GOT3 (cell line): Measurements from ENCODE around the gene PARVB.

ENCODE experiments used
- DNase-seq: peaks from one replicate; lab custom pipeline; 2025; ENCODE audit warnings: mixed read lengths; lab: John Stamatoyannopoulos, UW

Gene PARVB

DNA sequence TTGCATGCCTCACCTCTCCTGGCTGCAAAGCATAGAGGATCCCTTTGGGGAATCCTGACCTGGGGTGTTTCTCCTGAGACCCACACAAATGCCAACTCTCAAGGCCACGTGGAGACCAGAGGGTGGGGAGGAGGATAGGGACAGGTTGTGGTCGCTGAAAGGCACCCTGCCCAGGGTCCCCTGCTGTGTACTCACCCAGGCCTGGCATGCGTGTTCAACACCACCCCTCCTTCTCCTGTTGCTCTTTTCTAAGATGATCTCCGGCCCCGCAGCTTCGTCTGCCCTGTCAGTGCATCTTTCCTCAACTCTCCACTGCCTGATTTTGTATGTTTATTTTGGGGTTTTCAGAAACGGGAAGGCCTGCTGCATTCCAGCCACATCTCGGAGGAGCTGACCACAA lies 112.0 kb downstream of the PARVB start:
- DNase-seq, result no peak

DNA sequence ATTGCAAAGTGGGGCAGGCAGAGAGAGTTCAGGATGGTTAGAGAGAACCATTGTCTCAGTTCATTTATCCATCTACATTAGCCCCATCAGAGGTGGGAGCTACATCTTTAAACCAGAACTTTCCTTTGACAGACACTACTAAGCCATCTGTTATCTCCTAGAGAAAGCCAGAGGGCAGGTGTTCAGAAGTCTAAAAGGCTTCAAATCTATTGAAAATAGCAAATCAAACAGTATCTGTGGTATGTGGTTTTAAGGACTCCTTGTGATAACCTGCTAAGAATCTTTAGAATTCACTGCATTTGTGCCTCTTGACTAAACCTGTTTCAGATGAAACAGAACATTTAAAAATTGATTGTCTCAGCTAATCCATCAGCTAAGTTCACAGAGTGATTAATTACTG lies 112.7 kb downstream of the PARVB start:
- DNase-seq, result no peak

DNA sequence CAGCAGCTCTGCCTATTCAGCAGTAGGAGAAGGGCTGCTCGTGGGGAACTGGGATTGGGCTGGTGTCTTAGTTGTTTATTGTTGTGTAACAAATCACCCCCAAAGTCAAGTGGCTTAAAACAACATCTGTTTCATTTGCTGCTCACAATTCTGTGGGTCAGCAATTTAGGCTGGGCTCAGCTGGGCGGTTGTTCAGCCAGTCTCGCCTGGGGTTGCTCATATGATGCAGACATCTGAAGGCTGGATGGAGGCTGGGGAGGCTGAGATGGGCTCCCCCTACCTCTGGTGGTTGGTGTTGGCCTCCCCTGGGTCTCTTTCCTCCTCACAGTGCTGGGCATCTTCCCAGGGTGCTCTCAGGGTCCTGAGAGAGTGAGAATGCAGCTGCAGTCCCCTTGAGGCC lies 113.3 kb downstream of the PARVB start:
- DNase-seq, result no peak

DNA sequence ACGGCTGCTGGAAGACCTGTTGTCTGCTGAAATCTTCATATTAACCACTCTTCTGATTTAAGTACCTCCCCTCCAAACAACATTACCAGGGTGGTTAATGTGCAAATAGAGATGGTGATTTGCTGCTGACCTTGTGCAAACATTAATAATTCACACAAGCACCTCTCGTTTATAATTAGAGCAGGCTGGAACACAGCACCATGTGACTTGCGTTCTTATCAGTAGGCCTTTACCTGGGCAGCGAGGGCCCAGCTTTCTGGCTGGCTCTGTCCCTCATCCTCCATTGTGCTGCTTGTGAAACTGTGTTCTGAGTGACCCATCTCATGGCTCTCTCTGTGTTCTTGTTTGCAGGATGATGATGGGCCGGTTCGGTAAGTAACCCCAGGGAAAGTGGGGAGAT lies 115.7 kb downstream of the PARVB start:
- no peak for DNase-seq

DNA sequence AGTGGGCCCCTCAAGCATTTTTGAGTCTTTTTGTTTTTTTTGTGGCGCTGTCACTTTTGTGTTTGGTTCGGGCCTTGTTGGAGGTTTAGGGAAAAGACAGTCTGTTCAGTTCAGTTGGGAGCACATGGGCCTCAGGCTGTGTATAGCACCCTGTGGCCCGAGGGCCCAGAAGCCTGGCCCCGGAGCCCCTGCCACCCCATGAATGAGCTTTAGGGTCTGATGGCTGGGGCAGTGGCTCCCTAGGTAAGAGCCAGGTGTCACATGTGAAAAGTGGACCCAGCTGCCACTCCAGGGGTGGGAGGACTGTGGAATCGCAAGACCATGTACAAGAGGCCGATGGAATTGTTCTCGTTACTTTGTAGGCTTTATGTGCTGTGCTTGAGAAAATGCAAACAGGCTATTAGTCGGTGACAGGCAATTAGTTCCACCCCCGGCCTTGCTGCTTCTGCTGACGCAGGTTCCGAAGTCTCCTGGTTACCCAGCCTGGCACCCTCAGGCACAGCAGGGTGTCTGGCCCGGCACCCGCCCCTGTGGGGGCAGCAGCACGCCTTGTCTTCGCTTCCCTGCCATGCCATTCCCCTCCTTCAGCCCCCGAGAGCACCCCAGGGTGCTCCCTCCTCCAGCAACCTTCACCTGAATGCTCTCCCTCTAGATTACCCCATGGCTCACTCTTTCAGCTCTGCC lies 118.5 kb downstream of the PARVB start:
- no peak for DNase-seq

DNA sequence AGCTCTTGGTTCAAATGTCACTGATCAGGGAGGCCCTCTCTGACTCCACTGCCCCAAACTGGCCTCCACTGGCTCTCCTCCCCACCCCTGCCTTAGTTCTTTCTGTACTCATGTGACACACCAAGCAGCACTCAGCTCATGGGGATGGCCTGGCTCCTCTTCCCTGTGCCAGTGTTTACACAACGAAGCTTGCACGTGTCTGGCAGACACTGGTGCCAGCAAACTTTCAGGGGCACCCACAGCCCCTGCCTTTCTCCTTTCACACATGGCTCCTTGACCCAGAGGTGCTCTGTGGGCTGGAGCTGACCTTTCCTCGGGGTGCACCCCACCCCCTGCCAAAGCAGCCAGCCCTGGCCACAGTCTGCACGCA lies 119.0 kb downstream of the PARVB start:
- no peak for DNase-seq

DNA sequence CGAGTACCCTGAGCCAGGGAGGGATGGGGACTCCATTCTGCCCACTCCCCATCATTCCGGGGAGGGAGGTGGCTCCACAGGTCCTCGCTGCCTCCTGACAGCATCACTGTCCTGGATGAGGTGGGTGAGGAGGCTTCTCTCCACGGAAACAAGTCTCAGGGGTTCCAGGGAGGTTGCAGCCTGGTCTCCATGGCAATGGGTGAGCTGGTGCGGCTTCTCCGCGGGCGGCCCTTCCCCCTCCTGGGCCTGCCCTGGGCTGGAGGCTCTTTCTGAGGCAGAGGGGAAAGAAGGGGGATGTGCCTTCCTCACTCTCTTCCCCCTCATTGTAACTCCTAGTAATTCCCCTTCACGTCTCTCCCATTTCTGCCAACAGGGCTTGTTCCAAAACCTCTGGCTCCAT lies 119.5 kb downstream of the PARVB start:
- DNase-seq, result no peak

DNA sequence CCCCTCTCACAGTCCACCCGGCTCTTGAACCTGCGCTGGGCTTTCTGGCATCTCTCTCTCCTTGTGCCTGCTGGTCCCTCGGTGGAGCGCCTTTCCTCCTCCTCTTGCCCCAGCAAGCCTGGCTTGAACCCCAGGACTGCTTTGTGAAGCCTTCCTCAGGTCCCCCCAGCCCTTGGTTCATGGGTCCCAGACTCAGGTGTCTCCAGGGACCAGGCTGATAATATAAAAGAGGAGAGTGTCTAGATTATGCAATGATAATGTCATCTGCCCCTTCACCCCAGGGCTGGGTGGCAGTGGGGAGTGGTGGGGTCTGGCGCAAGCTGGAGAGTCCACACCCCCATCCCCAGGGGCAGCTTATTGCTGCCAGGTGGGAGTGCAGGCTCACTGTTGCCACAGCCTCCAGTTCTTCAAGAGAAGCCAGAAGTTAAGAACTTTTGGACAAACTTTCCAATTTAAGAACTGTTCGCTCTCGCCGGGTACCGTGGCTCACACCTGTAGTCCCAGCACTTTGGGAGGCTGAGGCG lies 120.0 kb downstream of the PARVB start:
- no peak for DNase-seq

DNA sequence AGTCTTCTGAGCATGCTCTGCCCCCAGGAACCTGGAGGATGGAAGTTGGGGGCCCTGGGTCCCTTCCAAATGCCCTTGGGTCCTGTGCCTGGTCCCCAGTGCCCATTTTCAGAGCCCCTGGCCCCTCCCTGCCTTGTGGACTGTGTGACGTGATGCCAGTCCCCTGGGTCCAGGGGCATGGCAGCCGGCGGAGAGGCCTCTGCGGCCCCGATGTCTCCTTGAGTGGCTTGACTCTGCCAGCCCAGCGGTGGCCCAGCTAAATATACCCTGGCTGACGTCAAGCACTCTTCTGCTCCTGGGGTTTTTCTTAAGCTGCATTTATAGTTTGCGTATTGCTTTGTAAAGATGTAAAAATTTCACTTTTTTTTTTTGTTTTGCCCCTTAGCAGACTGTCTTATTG lies 121.4 kb downstream of the PARVB start:
- no peak for DNase-seq

DNA sequence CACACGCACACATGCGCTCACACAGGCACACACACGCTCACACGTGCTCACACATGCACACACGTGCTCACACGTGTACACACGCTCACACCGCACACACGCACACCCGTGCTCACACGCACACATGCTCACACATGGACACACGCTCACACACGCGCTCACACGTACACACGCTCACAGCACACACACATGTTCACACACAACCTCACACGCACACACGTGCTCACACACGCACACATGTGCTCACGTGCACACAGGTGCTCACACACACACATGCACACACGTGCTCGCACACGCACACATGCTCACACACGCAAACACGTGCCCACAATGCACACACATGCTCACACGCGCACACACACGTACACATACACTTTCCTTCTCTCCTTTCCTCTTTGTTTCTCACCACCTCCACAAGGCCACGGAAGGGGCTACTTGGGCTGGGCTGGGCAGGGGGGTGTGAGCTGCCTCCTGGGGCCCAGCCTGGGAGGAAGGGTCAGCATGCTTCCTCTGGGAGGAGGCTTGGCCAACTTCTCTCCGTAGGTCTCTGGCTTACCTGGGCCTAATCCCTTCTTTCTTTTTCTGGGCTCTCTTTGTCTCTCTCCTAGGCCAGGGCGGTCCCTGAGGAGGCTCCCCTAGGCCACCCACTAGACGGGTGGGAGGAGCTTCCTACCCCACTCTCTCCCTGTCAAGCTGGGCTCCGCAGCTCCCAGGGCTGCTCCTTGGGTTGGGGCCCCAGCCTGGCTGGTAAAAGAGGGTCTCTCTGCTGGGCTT lies 122.2 kb downstream of the PARVB start:
- DNase-seq, result no peak

DNA sequence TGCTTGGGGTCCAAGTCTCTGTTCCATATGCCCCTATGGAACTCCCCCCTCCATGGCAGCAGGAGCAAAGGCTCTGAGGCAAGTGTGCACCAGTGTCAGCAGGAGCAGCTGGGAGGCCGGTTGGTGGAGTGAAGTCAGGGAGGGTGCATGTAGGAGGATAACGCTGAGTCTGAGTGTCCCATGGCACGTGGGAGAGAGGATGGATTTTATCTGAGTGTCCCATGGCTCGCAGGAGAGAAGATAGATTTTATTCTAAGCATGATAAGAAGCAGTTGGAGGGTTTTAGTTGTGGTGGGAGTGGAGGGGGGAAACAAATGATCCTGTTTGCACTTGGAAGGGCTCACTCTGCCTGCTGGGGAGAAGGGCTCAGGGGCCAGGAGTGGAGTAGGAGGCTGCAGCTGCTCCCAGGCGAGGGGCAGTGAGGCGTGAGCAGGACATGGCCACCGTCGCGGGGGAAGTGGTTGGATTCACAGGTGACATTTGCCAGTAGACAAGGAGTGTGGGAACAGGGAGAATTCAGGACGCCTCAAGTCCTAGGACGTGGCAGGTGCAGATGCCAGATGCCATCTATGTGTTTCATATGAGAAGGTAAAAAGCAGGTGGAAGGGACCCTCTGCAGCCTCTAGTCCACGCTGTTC lies 123.0 kb downstream of the PARVB start:
- DNase-seq, result no peak

DNA sequence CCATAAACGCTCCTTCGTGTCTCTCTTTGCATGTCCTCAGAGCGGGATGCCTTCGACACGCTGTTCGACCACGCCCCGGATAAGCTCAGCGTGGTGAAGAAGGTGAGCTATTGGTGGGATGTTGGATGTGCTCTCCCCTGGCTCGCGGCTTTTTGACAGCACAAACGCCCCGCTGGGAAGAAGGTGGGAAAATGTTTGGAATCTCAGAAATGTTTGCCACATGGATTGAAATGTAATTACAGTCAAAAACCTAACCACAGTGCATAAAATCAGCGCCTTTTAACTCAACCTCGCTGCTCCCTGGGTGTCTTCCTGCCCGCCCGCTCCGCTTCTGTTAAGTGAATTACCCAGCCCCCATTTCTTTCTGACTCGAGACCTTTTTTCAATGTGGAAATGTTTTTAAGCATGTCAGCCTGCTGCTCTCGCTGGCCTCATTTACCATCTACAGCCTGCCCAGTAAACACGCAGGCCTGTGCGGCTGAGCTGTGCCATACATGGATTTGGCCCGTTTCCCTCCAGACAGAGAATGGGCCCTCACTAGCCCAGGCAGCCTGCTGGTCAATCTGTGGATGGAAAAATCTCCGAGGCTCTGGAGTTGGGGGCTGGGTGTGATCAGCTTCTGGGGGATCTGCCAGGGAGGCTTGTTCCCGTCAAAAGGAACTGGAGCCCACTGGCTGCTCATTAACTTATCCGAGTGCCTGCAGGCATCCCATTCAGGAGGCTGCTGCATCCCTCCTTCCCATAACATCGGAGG lies 123.9 kb downstream of the PARVB start:
- no peak for DNase-seq

DNA sequence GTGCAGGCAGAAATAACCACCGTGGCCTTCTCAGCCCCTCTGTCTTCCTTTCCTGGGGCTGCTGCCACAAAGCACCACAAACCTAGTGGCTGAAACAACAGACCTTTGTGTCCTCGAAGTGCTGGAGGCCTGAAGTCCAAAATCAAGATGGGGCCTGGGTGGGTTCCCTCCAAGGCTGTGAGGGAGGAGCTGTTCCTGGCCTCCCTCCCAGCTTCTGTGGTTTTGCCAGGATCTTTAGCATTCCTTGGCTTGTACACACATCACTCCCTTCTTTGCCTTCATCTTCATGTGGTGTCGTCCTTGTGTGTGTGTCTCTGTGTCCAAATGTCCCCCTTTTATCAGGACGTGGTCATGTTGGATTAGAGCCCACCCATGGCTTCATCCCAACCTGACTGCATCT lies 127.6 kb downstream of the PARVB start:
- no peak for DNase-seq

DNA sequence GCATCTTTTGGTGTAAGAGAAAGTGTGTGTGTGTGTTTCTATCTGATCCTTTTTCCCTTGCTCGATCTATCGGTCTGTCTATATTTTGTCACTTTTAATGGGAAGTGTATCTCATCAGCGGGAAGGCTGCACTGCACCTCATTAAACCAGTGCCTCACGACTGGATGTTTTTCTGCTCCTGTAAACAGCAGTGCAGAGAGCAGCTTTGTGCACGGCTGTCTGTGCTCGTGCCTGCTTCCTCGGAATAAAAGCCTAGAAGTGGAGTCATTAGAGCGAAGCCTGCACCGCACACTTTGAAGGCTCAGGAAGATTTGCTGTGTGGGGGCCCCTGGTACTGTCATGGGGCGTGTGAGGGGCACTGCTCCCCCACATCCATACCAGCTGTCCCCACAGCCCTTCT lies 129.6 kb downstream of the PARVB start:
- no peak for DNase-seq

DNA sequence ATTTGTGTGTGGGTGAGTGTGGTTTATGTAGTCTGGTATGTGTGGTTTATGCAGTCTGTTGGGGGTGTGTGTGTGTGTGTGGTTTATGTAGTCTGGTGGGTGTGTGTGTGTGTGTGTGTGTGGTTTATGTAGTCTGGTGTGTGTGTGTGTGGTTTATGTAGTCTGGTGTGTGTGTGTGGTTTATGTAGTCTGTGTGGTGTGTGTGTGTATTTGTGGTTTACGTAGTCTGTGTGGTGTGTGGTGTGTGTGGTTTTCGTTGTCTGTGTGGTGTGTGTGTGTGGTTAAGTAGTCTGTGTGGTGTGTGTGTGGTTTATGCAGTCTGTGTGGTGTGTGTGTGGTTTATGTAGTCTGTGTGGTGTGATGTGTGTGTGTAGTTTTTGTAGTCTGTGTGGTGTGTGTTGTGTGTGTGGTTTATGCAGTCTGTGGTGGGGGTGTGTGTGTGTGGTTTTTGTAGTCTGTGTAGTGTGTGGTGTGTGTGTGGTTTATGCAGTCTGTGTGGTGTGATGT lies 130.4 kb downstream of the PARVB start:
- DNase-seq, result no peak

DNA sequence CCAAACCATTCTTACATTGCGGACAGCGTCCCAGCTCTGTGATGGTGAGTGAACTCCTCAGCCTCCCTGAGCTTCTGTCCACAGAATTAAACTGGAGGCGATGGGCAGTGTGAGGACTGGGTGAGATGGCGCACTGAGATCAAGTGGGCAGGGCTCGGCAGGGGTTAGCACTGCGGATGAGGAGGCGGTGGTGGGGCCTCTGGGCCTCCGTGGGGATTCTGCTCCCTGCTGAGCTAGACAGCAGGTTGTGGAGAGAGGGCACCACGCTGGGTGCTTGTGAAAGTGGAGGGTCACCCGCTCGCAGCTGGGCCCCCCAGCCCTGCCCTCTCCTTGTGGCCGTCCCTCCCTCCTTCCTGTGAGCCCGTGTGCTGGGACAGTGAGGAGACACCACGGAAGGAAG lies 131.0 kb downstream of the PARVB start:
- no peak for DNase-seq

DNA sequence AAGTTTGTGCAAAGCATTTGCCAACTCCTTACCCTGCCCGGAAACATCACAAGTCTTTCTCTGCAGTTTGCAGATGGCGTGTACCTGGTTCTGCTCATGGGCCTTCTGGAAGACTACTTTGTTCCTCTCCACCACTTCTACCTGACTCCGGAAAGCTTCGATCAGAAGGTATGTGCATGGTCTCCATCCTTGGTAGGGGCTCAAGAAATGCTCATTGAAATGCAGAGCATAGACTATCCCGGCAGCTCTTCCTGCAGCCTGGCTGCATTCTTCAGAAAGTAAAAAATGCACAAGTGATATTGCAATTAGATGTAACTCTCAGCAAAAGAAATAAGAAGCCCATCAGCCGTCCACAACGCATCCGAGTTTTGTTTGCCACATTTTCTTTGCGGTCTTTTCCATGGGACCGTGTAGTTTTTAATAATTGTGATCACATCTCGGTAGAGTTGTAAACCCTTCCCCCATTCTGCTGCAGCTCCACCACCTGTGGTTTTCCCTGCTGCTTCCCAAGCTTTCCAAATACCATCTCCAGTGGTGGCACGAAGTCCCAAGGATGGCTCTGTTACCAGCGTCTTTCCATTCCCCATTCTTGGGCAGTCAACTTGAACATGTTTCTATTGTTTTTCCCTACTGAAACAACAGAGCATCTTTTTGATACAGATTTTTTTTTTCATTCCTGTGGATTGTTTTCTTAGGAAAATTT lies 134.0 kb downstream of the PARVB start:
- DNase-seq, result no peak

DNA sequence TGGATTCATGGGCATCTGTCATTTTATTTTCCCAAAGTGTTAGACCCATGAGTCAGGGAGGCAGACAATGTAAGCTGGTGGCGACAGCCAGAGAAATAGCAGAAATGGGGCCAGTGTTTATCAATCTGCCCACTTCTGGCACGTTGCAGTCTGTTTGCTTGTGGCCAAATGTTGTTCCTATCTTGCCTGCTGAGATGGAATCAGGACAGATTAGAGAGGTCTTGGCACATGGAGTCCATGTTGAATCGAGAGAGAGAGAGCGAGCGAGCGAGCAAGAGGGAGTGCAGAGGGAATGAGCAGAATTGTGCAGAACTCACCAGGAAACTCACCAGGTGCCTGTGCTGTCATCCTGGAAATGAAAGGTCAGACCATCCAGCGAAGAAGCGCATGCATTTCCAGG lies 134.7 kb downstream of the PARVB start:
- DNase-seq, result no peak

DNA sequence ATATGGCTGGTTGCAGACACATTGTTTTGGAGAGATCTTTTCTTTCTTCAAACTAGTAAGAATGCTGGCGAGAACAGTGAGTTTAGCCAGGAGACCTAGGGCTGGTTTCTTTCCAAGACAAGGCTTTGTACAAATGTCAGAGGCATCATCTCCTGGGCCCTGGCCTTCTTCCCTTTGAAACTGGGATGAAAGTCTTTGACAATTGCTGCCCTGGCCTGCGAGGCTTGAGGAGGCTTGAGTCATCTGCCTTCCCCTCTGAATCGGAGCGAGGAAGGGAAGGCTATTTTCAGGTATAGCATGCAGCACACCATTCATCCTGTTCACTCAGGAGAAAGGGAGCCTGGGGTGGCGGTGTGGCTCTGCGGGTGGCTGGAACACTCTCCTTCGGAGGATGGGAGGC lies 135.1 kb downstream of the PARVB start:
- no peak for DNase-seq

DNA sequence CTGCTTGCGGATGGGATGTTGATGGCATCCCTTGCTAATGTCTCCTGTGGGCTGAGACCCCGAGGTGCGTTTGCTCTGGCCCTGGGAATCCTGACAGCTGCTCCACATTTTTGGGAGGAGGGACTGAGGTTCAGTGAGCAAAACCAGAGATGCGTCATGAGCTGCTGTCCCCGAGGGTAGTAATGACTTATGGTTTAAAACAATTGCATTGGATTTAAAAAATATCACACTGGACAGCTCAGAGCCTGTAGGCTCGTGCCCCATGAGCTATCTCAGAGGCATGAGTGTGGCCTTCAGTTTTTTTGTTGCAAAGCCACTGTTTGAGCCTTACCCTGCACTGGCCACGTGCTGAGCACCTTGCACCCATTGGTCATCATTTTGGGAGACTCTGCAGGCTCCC lies 135.7 kb downstream of the PARVB start:
- DNase-seq, result no peak

DNA sequence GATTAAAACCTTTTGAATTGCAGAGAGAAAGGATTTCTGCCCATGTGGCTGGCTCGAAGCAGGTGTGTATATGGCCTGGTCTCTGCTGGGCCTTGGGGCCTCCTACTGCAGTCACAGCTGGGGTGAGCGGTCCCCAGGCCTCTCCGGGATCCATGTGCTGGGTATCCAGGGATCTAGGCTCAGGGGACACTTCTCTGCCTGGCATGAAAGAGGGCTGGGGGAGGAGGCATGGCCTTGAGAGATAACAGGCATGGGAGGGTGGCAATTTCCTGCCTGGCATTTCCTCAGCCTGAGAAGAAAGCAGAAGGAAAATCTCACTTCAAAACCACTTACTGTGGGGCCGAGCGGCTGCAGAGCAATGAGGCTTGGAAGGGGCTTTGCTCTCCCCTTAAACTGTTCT lies 136.3 kb downstream of the PARVB start:
- no peak for DNase-seq

DNA sequence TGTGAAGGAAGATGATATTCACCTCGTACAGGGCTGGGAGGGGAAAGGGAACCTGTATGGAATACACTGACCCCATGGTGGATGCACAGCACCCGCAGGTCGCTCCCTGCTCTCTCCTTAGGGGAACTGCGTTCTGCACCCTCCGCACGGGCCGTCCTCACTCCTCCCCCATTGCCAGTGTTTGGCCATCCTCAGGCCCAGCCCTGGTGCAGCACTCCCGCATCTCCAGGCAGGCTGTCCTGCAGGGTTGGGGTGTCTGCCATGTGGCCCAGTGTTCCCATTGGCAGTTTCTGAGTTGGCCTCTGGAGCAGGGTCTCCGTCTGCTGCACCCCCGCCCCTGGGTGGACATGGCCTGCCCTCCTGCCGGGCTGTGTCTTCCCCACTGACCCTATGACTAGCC lies 137.6 kb downstream of the PARVB start:
- no peak for DNase-seq
